Esophagus muscularis mucosa (tissue), 3 donors: ENCODE results near the gene CHI3L2.

Experiments
- EP300 ChIP-seq: sonication (generic); formaldehyde crosslinking; IDR thresholded peaks from one replicate; pipeline ENCODE4 v1.6.1; 2017; ENCODE audit warnings: antibody characterized with exemption
- TF ChIP-seq, protein P1 (sequence below), 3 experiments: fragments of 200-600 bp in 2 of 3; fragments of 450-650 bp in 1 of 3; sonication (generic) in 2 of 3; IDR thresholded peaks; one replicate each; pipeline ENCODE4 v1.5.1; 2017 to 2019; ENCODE audit warnings: antibody characterized with exemption in 3 of 3, mild to moderate bottlenecking in 2 of 3, moderate library complexity in 1 of 3

GRCh38 chr1:111234258-111234657 is 6.7 kb downstream of the CHI3L2 start:
- no peak for TF ChIP-seq EP300
- TF ChIP-seq, protein P1, sequence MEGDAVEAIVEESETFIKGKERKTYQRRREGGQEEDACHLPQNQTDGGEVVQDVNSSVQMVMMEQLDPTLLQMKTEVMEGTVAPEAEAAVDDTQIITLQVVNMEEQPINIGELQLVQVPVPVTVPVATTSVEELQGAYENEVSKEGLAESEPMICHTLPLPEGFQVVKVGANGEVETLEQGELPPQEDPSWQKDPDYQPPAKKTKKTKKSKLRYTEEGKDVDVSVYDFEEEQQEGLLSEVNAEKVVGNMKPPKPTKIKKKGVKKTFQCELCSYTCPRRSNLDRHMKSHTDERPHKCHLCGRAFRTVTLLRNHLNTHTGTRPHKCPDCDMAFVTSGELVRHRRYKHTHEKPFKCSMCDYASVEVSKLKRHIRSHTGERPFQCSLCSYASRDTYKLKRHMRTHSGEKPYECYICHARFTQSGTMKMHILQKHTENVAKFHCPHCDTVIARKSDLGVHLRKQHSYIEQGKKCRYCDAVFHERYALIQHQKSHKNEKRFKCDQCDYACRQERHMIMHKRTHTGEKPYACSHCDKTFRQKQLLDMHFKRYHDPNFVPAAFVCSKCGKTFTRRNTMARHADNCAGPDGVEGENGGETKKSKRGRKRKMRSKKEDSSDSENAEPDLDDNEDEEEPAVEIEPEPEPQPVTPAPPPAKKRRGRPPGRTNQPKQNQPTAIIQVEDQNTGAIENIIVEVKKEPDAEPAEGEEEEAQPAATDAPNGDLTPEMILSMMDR (IDR thresholded peaks at IDR 0.05): no peak
